ENCODE measurements around the gene MYO5B.

MYO5B gene

DNA sequence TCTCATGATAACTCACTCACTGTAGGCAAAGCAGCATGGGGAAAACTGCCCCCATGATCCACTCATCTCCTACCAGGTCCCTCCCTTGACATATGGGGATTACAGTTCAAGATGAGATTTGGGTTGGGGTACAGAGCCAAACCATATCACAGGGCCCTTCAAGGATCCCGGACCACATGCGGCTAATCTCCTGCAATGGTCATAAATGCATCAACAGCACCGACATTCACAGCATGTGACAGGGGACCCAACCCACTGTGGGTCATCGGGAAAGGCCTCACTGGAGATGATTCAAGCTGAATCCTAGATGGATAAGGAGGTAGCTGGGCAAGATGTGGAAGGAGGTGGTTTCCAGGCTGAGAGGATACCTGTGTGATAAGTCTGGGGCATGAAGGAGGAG lies 129.4 kb downstream of the MYO5B start:
- DNase-seq (ENCODE audit: low spot score) = no peak

DNA sequence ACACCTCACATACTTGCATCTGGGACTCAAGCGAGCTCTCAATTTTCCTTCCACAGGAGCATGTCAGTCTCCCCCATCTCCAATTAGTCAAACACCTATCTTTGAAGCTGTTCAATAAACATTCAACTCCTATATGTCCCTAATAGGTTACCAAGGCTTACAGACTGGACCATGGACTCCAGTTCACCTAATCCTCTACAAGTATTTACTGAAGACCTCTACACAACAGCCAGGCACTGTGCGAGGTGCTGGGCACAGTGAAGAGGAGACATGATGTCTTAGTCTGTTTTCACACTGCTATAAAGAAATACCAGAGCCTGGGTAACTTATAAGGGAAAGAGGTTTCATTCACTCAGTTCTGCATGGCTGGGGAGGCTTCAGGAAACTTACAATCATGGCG lies 129.9 kb downstream of the MYO5B start:
- no peak for DNase-seq (ENCODE audit: low spot score)

DNA sequence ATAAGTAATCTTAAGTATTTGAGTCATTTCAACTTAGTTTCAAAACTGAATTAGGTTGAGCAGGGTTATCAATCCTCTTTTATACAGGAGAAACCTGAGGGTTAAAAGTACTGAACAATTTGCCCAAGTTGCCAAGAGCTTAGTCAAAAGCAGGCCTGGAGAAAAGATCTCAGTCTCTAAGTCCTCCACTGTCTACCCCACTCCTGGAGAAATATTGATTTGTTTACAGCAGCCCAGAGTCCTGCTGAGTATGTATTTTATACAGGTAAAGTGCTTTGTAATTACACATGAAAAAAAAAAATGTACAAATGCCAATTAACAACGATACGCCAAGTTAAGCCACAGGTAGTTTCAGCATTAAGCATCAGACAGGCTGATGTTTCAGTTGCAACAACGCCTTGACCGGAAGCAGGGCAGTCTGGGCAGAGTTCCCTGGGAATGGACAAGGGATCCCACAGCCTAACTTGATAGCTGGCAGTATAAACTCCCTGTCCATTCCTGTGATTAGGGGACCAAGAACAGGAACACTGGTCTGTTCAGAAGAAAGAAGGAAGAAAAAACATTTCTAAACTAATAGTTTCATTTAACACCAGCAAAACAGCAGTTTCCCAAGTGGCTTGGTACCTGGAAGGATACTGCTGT lies 132.9 kb downstream of the MYO5B start:
- no peak for DNase-seq (ENCODE audit: low spot score)

DNA sequence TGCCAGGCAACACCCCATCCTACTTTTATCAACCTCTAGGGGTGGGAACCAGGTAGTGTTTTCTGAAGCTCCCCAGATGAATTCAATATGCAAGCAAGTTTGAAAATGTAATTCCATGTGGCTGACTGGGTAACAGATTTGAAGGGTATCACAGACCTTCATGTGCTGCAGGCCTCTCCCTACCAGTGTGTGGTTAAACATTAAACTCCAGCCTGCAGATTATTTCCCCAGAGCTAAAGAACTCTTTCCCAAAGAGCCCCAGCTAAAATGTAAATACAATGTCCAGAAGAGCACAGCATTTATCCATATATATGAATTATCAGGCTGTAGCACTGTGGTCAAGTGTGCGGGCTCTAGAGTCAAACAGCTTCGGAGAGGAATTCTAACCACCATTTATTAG lies 134.1 kb downstream of the MYO5B start:
- DNase-seq (ENCODE audit: low spot score) = no peak

DNA sequence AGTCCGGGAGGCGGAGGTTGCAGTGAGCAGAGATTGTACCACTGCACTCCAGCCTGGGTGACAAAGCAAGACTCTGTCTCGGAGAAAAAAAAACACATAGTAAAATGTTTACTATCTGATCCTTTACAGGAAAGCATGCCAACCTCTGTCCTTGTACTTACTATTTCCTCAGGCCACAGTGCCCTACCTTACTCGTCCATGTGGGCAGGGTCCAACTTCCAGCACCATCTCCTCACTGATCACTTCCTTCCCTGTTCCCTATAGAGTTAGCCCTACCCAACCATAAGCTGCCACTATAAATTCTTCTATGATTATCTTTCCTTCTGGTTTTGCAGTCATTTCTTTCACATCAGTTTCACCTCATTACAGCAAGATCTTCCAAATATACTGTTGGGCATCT lies 136.2 kb downstream of the MYO5B start:
- no peak for DNase-seq (ENCODE audit: low spot score)

DNA sequence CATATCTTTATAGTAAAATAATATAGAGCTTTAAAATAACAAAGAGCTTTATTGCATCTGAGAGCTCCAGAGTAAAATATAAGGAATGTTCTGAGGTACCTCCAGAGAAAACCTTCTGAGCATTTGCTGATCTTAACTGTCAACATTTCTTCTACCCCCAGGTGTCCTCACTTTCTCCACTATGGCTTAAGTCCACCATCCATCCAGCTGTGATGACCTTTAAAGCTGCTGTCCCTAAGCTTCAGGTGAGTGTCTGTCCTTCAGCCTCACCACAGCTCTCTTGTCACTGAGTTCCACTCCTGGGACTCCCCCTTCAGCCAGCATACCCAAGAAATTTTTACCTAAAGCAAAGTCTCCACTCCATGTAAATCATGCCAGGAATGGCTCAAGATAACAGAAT lies 137.9 kb downstream of the MYO5B start:
- no peak for DNase-seq (ENCODE audit: low spot score)

DNA sequence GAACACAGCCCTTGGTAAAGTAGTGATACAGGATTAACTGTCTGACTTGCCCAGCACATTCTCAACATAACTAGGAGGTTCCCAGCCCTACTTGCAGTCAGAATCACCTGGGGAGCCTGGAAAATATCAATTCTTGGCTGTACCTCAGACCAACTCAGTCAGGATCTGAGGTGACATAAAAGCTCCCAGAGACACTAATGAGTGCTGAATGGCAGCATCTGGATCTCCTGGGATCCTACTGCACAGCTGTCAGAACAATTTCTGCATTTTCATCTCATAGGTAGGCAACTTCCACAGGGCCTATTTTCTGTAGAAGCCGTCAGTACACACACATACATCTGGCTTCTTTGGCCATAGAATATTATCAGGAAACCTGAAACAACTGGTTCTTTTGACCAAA lies 138.8 kb downstream of the MYO5B start:
- DNase-seq (ENCODE audit: low spot score) = no peak

DNA sequence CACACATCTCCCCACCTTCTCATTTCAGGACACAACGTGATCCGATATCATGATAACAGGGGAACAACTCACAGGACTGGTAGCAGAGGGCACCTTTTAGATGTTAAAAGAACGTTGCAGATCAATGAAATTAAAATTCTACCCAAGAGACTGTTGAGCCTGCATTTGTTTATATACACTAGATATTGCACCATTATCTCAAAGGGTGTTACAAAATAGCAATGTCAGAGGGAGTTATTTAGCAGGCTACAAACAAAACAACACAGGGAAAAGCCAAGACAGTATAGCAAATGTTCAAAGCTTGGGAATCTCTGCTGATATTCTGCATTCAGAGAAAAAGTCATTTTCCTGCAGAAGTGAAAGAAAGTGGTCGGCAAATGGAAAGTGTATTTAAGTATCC lies 139.5 kb downstream of the MYO5B start:
- DNase-seq (ENCODE audit: low spot score) = no peak

DNA sequence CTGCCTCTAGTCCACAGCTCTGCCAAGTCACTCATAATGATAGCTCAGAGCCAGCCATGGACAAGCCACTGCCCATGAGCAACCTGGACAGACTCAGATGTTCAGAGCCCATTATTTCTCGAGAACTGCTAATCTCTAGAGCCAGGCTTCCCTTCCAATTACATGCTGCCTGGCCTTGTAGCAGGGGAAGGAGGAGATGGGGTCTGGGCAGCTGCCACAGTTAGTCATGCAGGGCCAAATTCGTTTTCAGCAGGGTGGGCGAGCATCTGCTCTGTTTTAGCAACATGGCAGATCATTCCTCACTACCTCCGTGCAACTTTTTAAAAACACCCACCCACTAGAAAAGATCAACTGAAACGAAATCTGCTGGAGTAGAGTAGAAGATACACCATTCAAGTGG lies 141.8 kb downstream of the MYO5B start:
- DNase-seq (ENCODE audit: low spot score) = no peak

DNA sequence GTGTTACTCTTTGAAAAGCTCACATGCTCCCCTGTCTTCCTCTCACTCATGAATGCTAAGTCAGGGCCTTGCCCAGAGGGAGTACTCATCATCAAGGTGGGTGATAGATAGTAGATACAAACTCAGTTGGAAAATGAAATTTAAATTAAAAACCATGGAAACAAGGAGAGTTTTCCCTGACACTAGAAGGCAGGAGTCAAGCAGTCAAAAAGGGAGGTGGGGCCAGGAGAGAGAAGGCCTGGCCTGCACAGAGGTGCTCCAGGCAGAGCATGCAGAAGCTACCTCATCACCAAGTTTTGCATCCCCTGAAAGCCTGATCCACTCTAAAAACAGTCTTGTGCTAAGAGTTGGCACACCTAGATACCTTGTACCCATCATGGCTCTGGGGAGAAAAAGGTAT lies 143.7 kb downstream of the MYO5B start:
- DNase-seq (ENCODE audit: low spot score) = no peak

DNA sequence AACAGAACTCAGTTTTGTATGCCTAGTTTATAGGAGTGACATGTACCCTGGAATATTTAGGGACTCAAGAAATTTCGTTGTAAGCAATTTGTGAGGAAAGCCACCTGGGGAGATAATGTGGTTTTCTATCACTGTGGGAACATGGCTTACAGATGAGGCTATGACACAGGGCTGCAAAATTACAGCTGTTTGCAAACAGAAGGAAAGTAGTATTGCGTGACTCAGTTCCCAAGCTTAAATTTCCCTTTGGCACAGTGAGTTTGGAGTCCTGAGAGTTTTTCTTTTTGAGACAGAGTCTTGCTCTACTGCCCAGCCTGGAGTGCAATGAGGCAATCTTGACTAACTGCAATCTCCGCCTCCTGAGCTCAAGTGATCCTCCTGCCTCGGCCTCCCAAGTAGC lies 149.8 kb downstream of the MYO5B start:
- no peak for DNase-seq (ENCODE audit: low spot score)

DNA sequence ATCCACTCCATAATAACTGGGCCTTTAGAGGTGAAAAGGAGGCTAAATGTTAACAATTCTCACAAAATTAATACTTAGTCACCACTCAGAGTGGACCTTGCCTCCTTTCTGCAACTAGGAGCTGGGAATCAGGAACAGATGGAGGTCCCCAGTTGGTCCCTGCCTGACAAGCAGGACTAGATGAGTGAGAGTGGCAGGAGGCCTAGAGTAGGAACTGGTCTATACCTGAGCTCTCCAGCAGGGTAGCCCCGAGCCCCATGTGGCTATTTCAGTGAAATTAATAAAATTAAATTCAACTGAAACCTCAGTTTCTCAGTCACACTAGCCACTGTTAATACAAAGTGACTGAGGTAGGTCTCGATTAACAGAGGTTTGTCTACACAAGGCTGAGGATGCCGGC lies 150.5 kb downstream of the MYO5B start:
- no peak for DNase-seq (ENCODE audit: low spot score)

DNA sequence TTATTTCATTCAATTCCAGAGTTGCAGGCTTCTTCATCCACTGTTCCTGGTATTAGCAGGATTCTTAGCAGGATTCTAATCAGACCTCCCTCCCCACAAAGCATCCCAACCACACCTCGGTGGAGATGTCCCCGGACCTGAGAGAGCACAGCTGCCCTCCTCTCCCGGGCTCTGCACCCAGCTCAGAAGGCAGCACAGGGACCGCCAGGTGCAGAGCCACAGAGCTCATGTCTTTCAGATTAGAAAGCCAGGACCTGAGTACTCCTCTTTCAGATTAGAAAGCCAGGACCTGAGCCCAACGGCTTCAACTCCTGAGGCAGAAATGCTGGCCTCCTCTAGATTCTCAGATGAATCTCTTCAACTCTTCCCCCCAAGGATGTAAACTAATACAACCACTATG lies 152.3 kb downstream of the MYO5B start:
- DNase-seq (ENCODE audit: low spot score) = no peak

DNA sequence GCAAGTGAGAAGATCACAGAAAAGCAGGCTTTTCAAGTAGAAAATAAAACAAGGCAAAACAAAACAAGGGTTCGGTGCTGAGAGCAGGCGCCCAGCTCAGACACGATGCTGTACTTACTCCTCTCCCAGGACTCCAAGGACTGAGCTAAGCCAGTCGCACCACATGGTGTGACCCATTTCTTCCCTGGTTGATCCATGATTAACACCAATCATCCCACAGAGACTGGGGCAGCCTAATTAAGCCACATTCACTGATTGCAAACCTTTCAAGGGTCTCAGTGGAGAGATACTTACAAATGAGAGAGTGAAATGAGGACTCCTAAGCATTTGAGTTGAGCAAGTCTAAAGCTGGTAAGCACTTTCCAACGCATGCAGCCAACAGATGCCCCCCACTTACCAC lies 155.2 kb downstream of the MYO5B start:
- DNase-seq (ENCODE audit: low spot score) = no peak

DNA sequence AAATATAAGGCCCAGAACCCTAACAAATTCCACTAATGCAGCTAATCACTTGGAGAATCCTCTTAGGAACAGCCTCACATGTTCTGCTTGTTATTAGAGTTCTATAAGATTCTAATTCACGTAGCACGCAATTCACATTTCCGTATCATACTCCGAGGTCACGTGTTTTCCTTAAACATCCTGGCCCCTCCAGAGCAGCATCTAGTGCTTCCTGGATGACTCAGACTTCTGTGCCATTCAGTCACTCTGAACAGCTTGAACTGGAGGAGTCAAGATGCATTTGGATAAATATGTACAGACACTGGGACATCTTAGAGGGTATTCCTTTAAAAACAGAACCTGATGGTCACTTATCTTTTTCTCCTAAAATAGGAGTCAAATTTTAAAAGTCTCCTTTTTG lies 156.5 kb downstream of the MYO5B start:
- DNase-seq (ENCODE audit: low spot score) = no peak

DNA sequence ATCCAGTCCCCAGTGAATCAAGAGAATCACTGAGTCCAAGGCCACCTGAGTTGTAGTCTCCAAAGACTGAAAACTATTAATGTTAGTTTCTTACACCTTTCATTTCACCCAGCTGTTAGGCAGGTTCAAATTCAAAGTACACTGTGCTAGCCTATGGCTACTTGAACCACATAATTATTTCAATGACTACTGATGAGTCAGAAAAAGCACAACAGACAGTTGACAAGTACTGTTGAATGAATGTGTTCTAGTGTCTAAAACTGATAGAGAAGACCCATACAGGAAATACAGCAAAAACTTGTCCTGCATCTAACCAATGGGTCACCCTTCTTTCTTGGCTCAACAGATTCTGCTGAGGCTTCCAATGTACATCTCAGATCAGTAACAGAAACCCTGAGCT lies 160.9 kb downstream of the MYO5B start:
- DNase-seq (ENCODE audit: low spot score) = no peak

DNA sequence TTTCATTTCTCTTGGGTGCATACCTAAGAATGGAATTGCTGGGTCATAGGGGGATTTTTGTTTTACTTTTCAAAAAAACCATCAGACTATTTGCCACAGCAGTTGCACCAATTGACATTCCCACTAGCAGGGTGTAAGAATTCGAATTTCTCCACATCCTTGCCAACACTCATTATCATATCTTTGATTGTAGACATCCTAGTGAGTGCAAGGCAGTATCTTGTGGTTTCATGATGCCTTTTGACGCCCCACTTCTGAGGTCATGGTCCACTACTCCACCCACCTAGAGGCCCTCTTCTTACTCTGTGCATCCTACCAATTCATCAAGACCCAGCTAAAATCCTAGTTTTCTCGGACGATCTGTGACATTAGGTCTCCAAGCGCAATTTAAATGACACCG lies 161.9 kb downstream of the MYO5B start:
- no peak for DNase-seq (ENCODE audit: low spot score)

DNA sequence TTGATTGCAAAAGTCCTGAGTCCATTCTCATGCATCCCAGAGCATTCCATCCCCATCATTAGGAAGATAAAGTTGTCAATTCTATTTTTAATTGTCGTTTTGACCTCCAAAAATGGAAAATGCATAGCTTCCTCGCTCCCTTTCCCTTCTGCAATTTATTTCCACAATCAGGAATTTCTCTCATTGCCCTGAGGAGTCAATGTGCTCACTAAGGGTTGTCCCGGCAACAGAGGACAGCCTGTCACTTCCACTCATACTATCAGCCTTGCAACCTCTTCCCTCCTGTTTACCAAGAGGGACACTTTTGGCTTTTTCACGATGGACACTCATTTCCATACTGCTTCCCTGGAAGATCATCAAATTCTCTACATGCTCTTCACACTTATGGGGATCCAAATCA lies 164.8 kb downstream of the MYO5B start:
- no peak for DNase-seq (ENCODE audit: low spot score)

DNA sequence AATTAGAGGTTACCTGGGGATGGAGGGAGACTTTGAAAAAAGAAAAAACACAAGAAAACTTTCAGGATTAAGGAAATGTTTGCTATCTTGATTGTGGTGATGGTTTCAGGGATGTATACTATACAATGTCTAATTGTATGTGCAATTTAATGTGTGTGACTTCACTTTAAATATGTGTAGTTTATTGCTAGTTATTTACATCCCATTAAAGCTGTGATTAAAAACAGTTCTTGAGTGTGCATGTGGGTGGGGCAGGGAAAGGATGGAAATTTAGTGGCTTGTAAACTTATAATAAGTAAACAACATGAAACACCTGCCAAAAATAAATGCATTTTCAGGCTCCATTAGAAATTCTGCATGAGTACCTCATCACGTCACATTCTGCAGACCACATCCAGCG lies 167.0 kb downstream of the MYO5B start:
- no peak for DNase-seq (ENCODE audit: low spot score)

DNA sequence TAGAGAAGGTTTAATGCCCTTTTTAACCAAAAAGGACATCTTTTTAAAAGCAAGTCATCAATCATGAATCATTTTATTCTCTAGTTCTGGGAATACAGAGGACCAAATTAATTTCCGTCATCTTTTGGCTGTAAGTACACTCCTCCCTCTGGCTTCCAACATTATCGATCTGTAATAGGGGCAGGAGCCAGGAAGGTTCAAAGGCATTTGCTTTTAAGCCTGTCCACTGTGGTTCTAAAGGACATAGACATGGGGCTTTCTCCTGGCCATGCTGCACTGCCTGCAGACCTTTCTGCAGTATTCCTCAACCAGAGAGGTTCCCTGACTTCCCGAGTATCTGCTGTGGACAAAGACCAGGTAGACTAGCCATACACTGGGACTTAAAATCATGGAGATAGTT lies 170.5 kb downstream of the MYO5B start:
- no peak for DNase-seq (ENCODE audit: low spot score)

DNA sequence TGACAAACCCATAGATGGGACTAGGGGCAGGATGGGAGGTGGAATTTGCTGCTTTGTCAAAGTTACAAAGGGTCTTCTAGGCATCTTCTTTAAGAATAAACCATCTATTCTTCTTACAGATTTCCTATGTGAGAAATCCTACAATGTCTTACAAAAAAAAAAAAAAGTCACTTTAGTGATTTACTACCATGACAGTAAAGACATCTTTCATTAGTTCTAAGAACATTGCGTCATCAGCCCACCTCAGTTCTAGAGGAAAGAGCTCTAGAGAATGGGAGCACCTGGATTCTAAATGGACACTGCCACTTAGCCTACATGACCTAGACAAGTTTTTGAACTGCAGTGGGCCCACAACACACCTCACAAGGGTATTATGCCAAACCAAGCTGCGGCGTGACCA lies 172.0 kb downstream of the MYO5B start:
- DNase-seq (ENCODE audit: low spot score) = no peak

DNA sequence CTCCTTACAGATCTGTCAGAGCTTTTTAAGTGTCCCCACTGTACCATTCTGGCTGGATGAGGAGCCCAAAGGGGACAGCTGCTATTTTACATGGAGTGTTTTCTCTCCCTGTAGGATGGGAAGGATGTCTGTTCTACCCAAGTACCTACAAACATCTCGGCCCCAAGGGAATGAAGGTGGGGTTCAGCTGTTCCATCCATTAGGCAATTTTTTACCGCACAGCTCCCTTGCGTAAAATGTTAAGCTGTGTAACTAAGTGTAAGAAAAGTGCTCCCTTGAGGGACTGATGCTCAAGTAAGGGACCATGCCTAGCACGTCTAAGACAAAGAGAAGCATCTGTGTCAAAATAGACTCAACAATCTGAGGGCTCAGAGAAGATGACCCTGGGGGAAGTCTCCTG lies 180.3 kb downstream of the MYO5B start:
- DNase-seq (ENCODE audit: low spot score) = no peak

DNA sequence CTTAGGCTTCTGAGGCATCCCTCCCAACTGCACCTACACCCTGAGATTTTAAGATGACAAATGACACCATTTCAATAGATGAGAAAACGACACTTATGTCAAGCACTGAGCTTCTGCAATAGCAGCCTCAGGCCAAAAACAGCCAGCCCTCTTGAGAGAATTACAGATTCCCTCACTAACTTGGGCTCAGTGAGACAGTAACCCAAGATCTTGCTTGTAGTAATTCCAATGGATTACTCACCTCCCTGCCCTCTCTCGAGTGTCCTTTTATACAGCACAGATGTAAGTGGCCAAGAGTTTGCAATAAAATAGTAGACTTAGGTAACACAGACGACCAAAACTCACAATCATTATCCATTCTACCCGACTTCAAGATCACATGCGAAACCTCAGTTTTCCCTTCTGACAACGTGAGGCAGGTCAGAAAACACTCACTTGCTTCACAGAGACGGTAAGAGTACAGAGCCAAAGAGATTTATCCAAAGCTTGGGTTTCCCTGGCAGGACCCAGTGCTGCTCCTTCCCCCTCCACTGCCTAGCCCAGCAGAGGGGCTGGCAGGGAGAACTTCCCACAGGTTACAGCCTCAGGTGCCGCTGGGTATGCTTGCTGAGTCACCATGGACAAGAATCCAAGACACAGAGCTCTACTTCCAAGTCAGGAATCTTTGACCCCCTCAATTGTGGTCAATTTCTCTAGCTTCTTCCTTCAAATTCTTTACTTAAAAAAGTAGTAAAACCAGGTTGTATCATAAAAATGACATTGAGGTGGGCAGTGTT lies 181.4 kb downstream of the MYO5B start:
- no peak for DNase-seq (ENCODE audit: low spot score)

DNA sequence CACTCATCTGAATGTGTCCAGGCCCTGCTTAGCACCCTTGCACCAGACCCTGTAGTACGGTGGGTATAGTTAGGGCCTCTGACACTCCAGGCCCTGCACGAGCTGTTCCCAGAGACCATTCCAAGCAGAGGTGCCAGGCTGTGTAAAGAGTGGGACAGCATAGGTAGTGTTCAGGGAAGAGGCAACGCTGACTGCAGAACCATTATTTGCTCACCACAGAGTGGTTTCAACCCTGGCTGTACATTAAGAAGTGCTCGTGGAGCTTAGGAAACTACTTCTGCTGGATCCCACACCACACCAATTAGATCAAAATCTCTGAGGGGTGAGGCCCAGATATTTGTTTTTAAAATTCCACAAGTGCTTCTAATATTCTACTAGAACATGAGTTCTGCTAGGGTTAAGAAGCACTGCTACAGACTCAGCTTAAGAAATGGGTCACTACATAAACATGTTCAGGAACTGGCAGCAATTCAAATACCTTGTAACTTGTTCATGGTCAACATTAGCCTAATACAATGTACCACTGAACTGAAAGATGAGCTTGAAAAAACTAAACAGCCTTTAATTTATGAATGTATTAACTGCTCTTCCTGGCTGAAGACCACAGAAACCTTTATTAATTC lies 183.0 kb downstream of the MYO5B start:
- DNase-seq (ENCODE audit: low spot score) = no peak

All from germinal center (tissue), 1 donor.